SH-SY5Y (cell line): ENCODE results near the gene B4GALT2.

Experiments
- GATA2 ChIP-seq: IDR thresholded peaks from 2 replicates; pipeline ENCODE4 v1.6.1; 2011; ENCODE audit warnings: mild to moderate bottlenecking, low read depth, low read length
- GATA3 ChIP-seq: IDR thresholded peaks from 2 replicates; pipeline ENCODE4 v1.6.1; 2011; ENCODE audit warnings: low read depth, mild to moderate bottlenecking, low read length, moderate library complexity

GRCh38 chr1:44027320-44027719 lies 48.3 kb downstream of the B4GALT2 start:
- no peak for TF ChIP-seq GATA2
- no peak for TF ChIP-seq GATA3
